ENCODE measurements around the gene GYS2. TPM values are rescaled to one million over a fixed set of nuclear protein-coding genes. Genes with fewer than 3 reads are reported as not detected.

GYS2 gene
- total and polyA plus RNA-seq, 4 donors = 15.5 to 86.8 (median 34.1) TPM

DNA sequence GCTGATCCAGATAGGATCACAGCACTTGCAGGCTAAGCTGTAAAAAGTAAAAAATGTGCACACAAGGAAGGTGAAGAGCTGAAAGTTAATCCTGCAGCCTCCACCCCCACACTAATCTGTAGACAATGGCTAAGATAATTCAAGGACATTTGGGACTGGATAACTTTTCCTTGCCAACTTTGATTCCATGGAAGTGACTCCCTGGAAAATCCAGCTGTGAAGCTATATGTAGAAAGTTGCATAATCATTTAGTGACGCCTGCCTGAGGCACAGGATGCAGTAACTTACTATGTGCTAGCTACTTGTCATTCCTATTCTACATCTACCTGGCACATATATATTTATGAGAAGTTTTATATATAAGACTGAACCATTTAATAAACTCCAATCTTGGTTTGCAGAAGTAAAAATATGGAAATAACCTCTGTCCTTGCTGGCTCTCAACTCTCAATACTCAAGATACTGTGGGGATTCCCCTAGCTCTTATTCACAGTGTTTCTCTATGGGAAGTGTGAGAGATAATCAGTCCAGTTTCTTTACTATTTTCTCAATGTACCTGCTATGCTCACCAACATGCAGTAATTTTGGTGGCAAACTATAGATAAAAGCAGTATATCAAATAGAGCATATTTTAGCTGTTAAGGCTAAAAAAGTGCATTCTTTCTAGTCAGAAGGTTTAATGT is 38.2 kb upstream of the GYS2 start:
- H3K9ac ChIP-seq (ENCODE audit: low read depth in 1 of 2, low read length in 2 of 2) = no peak overlapping the region
- H3K36me3 ChIP-seq (ENCODE audit: control insufficient read depth in 4 of 4, insufficient read depth in 3 of 4, low read depth in 1 of 4, low read length in 3 of 4) = peaks cover 0 to 4% (median under 1%) of the 10 kb centered on the region in 4 donors
- no peaks in the 10 kb centered on the region for H3K9me3 ChIP-seq (ENCODE audit: control insufficient read depth in 4 of 4, low read length in 3 of 4)
- TF ChIP-seq, protein P1, sequence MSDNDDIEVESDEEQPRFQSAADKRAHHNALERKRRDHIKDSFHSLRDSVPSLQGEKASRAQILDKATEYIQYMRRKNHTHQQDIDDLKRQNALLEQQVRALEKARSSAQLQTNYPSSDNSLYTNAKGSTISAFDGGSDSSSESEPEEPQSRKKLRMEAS (IDR thresholded peaks at IDR 0.05) = no peak
- TF ChIP-seq NR2F2 (IDR thresholded peaks at IDR 0.05) = no peak
- TF ChIP-seq RAD21 (IDR thresholded peaks at IDR 0.05) = no peak
- no peak for TF ChIP-seq HNF4A (conservative IDR thresholded peaks at IDR 0.05)
- TF ChIP-seq FOXA2 (IDR thresholded peaks at IDR 0.05) = no peak
- TF ChIP-seq JUND (IDR thresholded peaks at IDR 0.05) = no peak
- TF ChIP-seq RXRA (IDR thresholded peaks at IDR 0.05) = no peak
- TF ChIP-seq, protein P2, sequence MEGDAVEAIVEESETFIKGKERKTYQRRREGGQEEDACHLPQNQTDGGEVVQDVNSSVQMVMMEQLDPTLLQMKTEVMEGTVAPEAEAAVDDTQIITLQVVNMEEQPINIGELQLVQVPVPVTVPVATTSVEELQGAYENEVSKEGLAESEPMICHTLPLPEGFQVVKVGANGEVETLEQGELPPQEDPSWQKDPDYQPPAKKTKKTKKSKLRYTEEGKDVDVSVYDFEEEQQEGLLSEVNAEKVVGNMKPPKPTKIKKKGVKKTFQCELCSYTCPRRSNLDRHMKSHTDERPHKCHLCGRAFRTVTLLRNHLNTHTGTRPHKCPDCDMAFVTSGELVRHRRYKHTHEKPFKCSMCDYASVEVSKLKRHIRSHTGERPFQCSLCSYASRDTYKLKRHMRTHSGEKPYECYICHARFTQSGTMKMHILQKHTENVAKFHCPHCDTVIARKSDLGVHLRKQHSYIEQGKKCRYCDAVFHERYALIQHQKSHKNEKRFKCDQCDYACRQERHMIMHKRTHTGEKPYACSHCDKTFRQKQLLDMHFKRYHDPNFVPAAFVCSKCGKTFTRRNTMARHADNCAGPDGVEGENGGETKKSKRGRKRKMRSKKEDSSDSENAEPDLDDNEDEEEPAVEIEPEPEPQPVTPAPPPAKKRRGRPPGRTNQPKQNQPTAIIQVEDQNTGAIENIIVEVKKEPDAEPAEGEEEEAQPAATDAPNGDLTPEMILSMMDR (IDR thresholded peaks at IDR 0.05; ENCODE audit: low read depth, low read length, missing input control) = no peak
- no peak for TF ChIP-seq REST (IDR thresholded peaks at IDR 0.05)
- TF ChIP-seq FOXA1 (IDR thresholded peaks at IDR 0.05) = no peak
- TF ChIP-seq ZBTB33 (IDR thresholded peaks at IDR 0.05) = no peak
- no peak for TF ChIP-seq YY1 (IDR thresholded peaks at IDR 0.05)
- TF ChIP-seq ATF3 (IDR thresholded peaks at IDR 0.05) = no peak
- TF ChIP-seq GABPA (IDR thresholded peaks at IDR 0.05 in 1 of 2, conservative IDR thresholded peaks at IDR 0.05 in 1 of 2) = no peak
- TF ChIP-seq EGR1 (IDR thresholded peaks at IDR 0.05; ENCODE audit: low read depth in 2 of 2) = no peak
- TF ChIP-seq TAF1 (conservative IDR thresholded peaks at IDR 0.05) = no peak
- no peak for TF ChIP-seq HNF4G (IDR thresholded peaks at IDR 0.05)
- TF ChIP-seq SP1 (IDR thresholded peaks at IDR 0.05) = no peak
- H3K27me3 ChIP-seq (ENCODE audit: control insufficient read depth in 4 of 4, insufficient read depth in 4 of 4, low read length in 3 of 4) = no peaks in the 10 kb centered on the region
- DNase-seq (ENCODE audit: low spot score) = no peak
- 83% methylated on average over 1 of the region's 1 CpG for WGBS
- H3K27ac ChIP-seq (ENCODE audit: low read depth in 1 of 2, low read length in 2 of 2) = no peak overlapping the region
- no peaks in the 10 kb centered on the region for H3K4me1 ChIP-seq (ENCODE audit: control insufficient read depth in 4 of 4, insufficient read depth in 4 of 4, low read length in 3 of 4)
- H3K4me3 ChIP-seq (ENCODE audit: low read depth in 1 of 3, low read length in 3 of 3) = no peak overlapping the region

Measured in liver (tissue), 9 donors.